Activated CD8-positive, alpha-beta memory T cell treated with anti-CD3 and anti-CD28 coated beads, Interleukin-2, amount 50 U/mL, for 48 hours (primary cell): ENCODE results near the gene ALDH1A2.

Source experiments
- DNase-seq: peaks from one replicate; pipeline ENCODE4 v3.0.0-alpha.2; 2020

ALDH1A2 gene

GRCh38 chr15:57941816-57942215, 123.7 kb downstream of the ALDH1A2 start:
- no peak for DNase-seq

- DNase-seq = no peak
Measured at GRCh38 chr15:57932348-57932747, 133.2 kb downstream of the ALDH1A2 start.

GRCh38 chr15:57931570-57931969, 133.9 kb downstream of the ALDH1A2 start:
- no peak for DNase-seq

- DNase-seq = no peak
Measured at GRCh38 chr15:57927091-57927631, 138.3 kb downstream of the ALDH1A2 start.

DNA sequence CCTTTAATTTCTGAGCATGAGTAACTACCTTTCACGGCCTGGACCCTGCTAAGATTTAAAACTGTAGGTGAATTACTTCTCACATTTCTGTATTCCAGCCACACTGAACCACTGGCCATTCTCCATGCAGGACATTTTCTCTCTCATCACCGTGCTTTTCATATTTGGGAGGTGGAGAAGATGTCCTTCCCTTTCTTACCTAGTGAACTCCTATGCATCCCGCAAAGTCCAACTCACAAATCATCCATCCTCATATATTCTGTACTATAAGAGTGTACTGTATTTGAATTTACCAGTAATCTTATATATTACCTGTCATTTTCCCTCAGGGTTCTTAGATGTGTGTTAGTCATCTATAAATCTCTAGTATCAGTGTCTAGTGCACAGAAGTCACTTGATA, 139.9 kb downstream of the ALDH1A2 start:
- no peak for DNase-seq

GRCh38 chr15:57924598-57924997, 140.9 kb downstream of the ALDH1A2 start:
- no peak for DNase-seq

- no peak for DNase-seq
Measured at GRCh38 chr15:57923750-57924149, 141.8 kb downstream of the ALDH1A2 start.

DNA sequence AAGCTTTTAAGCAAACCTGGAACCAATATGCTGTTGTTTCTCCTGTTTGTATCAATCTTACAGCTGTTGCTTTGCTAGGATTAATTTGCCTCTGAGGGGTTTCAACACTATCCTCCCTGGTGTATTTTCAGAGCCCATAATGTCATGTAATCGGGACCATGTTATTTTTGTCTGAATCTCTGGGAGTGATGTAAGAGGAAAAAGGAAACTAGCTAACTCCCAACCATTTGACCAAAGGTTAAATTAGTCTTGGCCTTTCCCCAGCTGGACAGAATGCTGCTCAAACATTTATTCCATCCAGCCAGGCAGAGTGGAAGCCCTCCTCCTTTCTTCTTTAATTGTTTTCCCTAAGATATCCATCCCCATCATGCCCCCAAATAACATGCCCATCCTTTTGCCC, 142.2 kb downstream of the ALDH1A2 start:
- DNase-seq = no peak

GRCh38 chr15:57922776-57923175, 142.7 kb downstream of the ALDH1A2 start:
- no peak for DNase-seq

- no peak for DNase-seq
Measured at GRCh38 chr15:57921371-57921770, 144.1 kb downstream of the ALDH1A2 start.

DNA sequence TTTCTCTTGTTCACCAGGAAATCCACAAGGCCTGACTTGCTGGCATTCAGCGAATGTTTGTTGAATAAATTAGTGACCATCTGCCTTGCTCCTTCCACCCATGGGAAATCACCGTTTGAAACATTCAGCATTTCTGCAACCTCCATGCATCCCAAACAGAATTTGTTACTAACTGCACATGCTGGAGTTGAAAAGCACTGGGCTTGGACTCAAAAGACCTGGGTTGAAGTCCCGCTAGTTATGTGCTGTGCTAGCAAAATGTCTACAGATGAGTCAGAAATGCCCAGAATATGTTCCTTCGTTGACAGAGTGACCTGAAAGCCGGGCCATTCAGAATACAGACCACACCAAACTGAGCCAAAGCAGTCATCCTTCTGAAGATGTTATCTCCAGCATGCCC, 144.6 kb downstream of the ALDH1A2 start:
- no peak for DNase-seq

DNA sequence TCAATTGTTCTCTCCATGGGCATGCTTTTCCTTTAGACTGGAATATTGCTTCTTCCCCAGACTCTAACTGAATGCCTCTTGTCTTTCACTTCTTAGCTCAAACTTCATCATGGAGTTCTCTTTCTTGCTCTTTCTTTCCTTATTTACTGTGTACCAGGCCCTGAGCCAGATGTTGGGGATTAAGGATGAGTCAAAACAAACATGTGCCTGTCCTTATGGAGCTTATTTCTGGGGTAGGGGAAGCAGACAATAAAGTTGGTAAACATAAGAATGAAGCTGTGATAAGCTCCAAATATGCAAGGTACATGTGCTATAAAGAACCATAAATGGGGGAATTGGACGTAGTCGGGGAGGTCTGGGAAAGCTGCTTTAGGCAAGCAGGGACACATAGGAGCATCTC, 145.8 kb downstream of the ALDH1A2 start:
- no peak for DNase-seq

DNA sequence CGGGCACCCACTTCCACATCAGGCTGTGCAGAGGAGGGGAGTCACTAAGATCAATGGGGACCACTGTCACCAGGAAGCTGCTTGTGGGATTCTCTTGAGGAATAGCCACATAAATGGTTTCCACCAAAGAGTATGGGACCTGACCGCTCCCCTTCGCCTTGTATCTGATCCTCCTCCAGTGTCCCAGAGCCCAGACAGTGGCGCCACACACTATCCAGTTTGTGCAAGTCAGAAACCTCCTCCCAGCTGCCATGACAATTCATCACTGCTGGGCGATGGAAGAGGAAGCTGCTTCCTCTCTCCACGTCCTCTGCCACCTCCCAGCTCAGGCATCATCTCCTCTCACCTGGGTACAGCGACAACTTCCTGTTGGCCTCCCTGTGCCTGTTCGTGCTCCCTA, 147.5 kb downstream of the ALDH1A2 start:
- DNase-seq = no peak

DNA sequence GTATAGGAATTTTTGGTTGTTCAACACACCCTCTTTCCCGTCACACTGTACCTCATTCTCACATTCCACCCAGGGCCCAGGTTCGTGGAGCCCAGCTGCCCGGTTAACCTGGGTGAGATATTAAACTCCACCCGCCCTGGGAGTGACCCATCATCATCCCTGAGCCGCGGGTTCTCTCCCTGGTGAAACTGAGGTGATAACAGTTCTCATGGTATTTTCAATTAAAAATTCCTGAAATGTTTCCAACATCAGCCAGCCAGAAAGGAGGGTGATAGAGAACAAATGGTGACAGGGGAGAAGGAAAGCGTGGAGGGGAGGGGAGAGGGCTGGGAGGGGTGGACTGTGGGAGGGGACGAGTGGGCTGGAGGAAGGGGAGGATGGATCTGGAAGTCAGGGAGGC, 148.8 kb downstream of the ALDH1A2 start:
- DNase-seq = no peak

DNA sequence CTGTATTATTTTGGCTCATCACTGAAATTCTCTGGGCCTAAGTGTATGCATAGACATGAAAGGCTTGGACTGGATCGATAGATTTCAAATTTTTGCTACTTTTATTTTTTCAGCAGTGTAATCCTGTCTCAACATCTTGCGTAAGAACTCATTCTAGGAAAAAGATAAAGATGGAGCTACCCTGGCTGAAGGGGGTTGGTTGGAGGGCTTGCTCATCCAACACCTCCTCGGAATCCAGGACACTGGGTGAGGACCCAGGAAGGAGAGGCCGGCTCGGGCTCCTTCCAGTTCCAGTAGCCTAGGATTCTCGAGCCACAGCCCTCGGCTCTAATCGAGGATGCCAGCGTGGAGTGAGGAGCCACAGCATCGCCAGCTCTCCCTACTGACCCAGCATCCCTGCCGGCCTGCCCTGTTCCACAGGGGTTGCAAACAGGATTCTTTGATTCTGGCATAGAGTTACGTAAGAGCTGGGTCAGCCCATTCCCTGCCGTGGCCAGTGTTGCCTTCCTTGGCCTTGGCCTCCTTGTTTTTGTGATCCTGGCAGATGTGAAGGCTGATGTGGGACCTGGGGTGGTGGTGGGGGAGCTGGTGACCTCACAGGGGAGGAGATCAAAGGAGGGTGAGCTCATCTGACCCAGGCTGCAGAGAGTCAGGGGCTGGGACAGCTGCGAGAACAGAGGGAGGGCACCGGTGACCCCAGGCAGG, 149.5 kb downstream of the ALDH1A2 start:
- no peak for DNase-seq

DNA sequence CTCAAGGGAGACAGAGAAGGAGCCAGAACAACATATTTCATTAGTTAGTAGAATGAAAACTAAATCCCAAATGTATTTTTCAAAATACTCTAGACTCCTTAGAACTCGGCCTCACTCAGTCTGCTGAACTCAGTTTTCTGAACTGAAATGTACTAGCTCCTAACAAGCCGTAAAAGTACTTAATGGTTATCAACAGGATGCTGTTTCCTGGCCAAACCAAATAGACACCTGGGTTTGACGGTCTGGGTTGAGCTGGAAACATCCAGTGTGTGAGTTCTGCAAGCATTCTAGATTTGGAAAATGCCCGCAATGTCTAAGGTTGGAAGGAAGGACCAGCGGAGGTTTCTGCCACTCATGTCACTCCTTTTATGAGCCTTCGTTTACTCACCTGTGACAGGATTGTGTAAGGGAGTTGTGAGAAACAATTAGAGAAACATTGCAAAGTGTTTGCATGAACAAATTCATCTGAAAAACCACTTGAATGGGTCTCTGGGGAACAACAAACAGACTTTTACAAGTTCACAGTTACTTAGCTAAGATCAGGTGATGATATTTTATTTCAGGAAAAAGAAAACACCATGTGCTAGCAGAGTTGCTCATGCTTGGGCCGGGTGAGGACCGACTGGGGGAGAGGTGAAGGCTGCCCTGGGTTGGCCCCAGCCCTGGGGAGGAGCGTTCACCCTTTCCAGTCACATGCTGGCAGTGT, 151.0 kb downstream of the ALDH1A2 start:
- DNase-seq = no peak

- DNase-seq = no peak
Measured at GRCh38 chr15:57911247-57911646, 154.3 kb downstream of the ALDH1A2 start.

DNA sequence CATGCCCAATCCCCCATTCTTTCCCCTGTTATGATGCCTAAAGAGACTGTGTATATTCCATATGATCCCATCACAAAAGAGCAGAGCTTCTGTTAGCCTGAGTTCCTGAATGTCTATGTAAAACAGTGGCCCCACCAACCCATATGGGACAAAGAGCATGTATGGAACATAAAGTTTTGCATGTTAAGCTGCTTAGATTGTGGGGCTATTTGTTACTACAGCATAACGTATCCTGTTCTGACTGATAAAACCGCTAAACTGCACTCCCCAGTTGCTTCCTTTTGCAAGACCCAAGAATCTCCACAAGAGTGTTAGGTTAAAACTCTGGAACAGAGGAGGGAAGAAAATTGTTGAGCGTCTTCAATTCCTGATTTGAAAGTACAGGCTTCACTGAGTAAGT, 154.8 kb downstream of the ALDH1A2 start:
- no peak for DNase-seq

DNA sequence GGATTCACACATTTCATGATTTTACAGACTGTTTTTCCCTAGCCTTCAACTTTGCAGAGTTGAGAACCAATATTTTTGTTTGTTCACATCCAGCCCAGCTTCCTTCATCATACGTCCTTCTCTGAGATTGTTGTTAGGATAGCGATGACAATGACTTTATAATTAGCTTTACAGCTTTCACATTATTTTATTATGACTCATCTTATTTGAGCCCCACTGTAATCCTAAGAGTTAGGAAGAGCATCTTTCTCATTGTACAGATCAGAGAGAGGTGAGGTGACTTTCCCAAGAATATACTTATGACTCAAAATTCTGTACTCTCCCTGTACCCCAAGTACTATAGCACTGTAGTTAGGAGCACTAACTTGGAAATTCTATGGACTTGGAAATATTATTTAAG, 156.1 kb downstream of the ALDH1A2 start:
- no peak for DNase-seq

GRCh38 chr15:57903626-57904025, 161.9 kb downstream of the ALDH1A2 start:
- DNase-seq = no peak
